Epithelial cell of esophagus (primary cell): ENCODE measurements around the gene KRT13.

Experiments used
- DNase-seq: peaks from one replicate; pipeline ENCODE4 v3.0.0; 2010; ENCODE audit warnings: low read depth
- H3K4me3 ChIP-seq: 2 replicates; pipeline ENCODE4 v1.5.1; 2011; ENCODE audit warnings: mild to moderate bottlenecking, low read length, control low read depth
- CTCF ChIP-seq: IDR thresholded peaks from 2 replicates; pipeline ENCODE4 v1.5.1; 2011; ENCODE audit warnings: low read depth, mild to moderate bottlenecking, low read length, control low read depth, inconsistent platforms; ENCODE audit not compliant: insufficient read depth; ENCODE audit errors: missing control alignments

Gene KRT13

GRCh38 chr17:41504246-41504977, 1.0 kb downstream of the KRT13 start:
- no peak overlapping the region for H3K4me3 ChIP-seq
- DNase-seq = no peak
- no peak for TF ChIP-seq CTCF

GRCh38 chr17:41503202-41503601, 2.2 kb downstream of the KRT13 start:
- DNase-seq = no peak
- no peak overlapping the region for H3K4me3 ChIP-seq
- TF ChIP-seq CTCF = no peak

GRCh38 chr17:41500131-41500911, 5.1 kb downstream of the KRT13 start:
- no peak overlapping the region for H3K4me3 ChIP-seq
- peak; percentile 79 for DNase-seq
- peak; percentile 7 for TF ChIP-seq CTCF

- no peak overlapping the region for H3K4me3 ChIP-seq
- DNase-seq = no peak
- no peak for TF ChIP-seq CTCF
Observed at GRCh38 chr17:41499714-41500113, 5.7 kb downstream of the KRT13 start.

- no peak overlapping the region for H3K4me3 ChIP-seq
- peak; percentile 32 for DNase-seq
- TF ChIP-seq CTCF = no peak
Observed at GRCh38 chr17:41498276-41498675, 7.1 kb downstream of the KRT13 start.

GRCh38 chr17:41496803-41497484, 8.5 kb downstream of the KRT13 start:
- no peak overlapping the region for H3K4me3 ChIP-seq
- TF ChIP-seq CTCF = peak; percentile 91
- peak; percentile 93 for DNase-seq
